Lower leg skin (tissue), 4 donors: ENCODE data around the gene LACC1. TPM values are rescaled to one million over a fixed set of nuclear protein-coding genes. Genes with fewer than 3 reads are reported as not detected.
A peak's percentile ranks its signal among the peaks of the same experiment; 100 is the strongest.

Experiments used
- DNase-seq, 2 donors: peaks; one replicate each; pipeline ENCODE4 v3.0.0-alpha.2; 2019; ENCODE audit warnings: low spot score in 2 of 2
- H3K4me3 ChIP-seq: fragments of 200-600 bp; sonication (generic); 2 replicates; pipeline ENCODE4 v1.5.1; 2017; ENCODE audit warnings: mild to moderate bottlenecking, low read depth; ENCODE audit not compliant: poor library complexity, severe bottlenecking
- CTCF ChIP-seq, 3 donors: fragments of 450-650 bp; IDR thresholded peaks; one replicate each; pipeline ENCODE4 v1.5.1; 2016; ENCODE audit warnings: antibody characterized with exemption in 3 of 3, mild to moderate bottlenecking in 3 of 3, moderate library complexity in 2 of 3
- POLR2A ChIP-seq, 2 donors: fragments of 450-650 bp; IDR thresholded peaks; one replicate each; pipeline ENCODE4 v1.6.1; 2016 to 2017; ENCODE audit warnings: antibody characterized with exemption in 2 of 2, mild to moderate bottlenecking in 1 of 2, moderate library complexity in 1 of 2
- WGBS, 2 donors: methylation state at CpG; one replicate each; pipeline ENCODE4 v1.1.5; 2018; 5-methylcytosine and 5-hydroxymethylcytosine counted together
- intact Hi-C: fragments of 100-400 bp; cut with DNase I; formaldehyde crosslinking; loops from one replicate; pipeline ENCODE4 v1.15.0; 2023; ENCODE audit warnings: low total_unique reads
- total RNA-seq, 4 donors: library from RNA; depleted of rRNA; stranded (reverse); fragments of >200 nt; gene quantifications; one replicate each; pipeline ENCODE4 v1.1.0, GENCODE V29; 2016

The LACC1 gene
- total RNA-seq, 4 donors from 2014 or later, result 2.7 to 6.8 (median 4.3) TPM

GRCh38 chr13:43894438-43894837 lies 14.7 kb downstream of the LACC1 start:
- DNase-seq, result no peak
- intact Hi-C loops, result no loop called here
- no peak overlapping the region for H3K4me3 ChIP-seq

GRCh38 chr13:43895940-43896339 lies 16.2 kb downstream of the LACC1 start:
- WGBS, 2 donors, result 40 to 64% methylated on average over 2 of the region's 2 CpGs
- DNase-seq, result no peak
- no peak for TF ChIP-seq CTCF (IDR thresholded peaks at IDR 0.05)
- TF ChIP-seq POLR2A (IDR thresholded peaks at IDR 0.05), result no peak
- intact Hi-C loops, result no loop called here
- no peak overlapping the region for H3K4me3 ChIP-seq

More at GRCh38 chr13:43894438-43894837, 14.7 kb downstream of the LACC1 start:
- TF ChIP-seq CTCF (IDR thresholded peaks at IDR 0.05) (no peak), POLR2A (IDR thresholded peaks at IDR 0.05) (no peak)

GRCh38 chr13:43905435-43906031 lies 25.8 kb downstream of the LACC1 start:
- WGBS, 2 donors, result 0 to 2% methylated on average over 3 of the region's 3 CpGs
- TF ChIP-seq POLR2A (IDR thresholded peaks at IDR 0.05) (no peak), CTCF (IDR thresholded peaks at IDR 0.05) (peak in 1 of 3 donors; percentile 86)
- intact Hi-C loops, result loop anchor here (2.0 kb wide), 1 partner anchor 533 kb away; no protein-coding TSS in a partner anchor
- no peak overlapping the region for H3K4me3 ChIP-seq
- peak in 1 of 2 donors; percentile 43 for DNase-seq

GRCh38 chr13:43908156-43909126 lies 28.7 kb downstream of the LACC1 start:
- TF ChIP-seq CTCF (IDR thresholded peaks at IDR 0.05) (no peak), POLR2A (IDR thresholded peaks at IDR 0.05) (no peak)
- no peak overlapping the region for H3K4me3 ChIP-seq
- intact Hi-C loops, result no loop called here
- DNase-seq, result no peak
- 40% methylated on average over 2 of the region's 2 CpGs for WGBS, 2 donors

- intact Hi-C loops, result no loop called here
- no peak for DNase-seq
Observed at GRCh38 chr13:43910856-43911255, 31.2 kb downstream of the LACC1 start.

More at GRCh38 chr13:43910856-43911255, 31.2 kb downstream of the LACC1 start:
- TF ChIP-seq POLR2A (IDR thresholded peaks at IDR 0.05), result no peak
- no peak for TF ChIP-seq CTCF (IDR thresholded peaks at IDR 0.05)
- no peak overlapping the region for H3K4me3 ChIP-seq
